AG08396 (cell line): ENCODE measurements around the gene COX4I1.
A peak's percentile ranks its signal among the peaks of the same experiment; 100 is the strongest.

Experiments
- DNase-seq: peaks from one replicate; pipeline ENCODE4 v3.0.0; 2012; ENCODE audit warnings: low spot score, mixed read lengths

The COX4I1 gene

GRCh38 chr16:85767531-85767930 lies 32.0 kb upstream of the COX4I1 start:
- DNase-seq, result peak; percentile 90

DNA sequence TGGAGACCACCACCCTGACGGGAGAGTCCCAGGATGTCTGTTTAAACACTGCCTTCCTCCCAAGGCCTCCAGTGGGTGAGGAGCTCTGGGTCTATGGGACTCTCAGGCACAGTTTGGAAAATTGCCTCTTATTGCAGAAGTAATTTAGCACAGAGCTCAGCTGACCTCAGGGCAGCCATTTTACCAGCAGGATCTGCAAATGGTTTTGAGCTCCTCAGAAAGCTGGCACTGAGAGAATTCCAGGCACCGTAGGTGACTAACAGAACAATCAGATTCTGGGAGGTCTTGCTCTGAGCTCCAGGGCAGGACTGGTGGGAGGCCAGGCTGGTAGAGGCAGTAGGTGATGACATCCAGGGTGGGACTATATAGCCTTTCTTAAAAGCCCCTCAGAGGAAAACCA lies 31.3 kb upstream of the COX4I1 start:
- DNase-seq, result no peak

DNA sequence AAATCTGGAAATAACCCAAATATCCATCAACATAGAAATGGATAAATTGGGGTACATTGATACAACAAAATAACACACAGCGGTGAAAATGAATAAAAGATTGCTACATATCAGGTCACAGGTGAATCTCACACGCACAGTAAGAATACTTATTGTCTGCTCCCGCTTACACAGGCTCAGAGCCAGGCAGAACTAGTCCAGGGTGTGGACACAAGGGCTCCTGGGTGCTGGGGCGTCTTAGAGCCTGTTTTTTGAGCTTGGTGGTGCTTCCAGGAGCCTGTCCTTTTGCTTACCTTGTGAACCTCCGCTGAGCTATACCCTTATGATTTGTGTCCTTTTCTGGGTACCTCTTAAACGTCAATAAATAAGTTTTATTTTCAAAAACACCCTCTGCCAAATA lies 28.8 kb upstream of the COX4I1 start:
- DNase-seq, result no peak

- no peak for DNase-seq
These were observed 26.5 kb upstream of the COX4I1 start for GRCh38 chr16:85773044-85773443.

DNA sequence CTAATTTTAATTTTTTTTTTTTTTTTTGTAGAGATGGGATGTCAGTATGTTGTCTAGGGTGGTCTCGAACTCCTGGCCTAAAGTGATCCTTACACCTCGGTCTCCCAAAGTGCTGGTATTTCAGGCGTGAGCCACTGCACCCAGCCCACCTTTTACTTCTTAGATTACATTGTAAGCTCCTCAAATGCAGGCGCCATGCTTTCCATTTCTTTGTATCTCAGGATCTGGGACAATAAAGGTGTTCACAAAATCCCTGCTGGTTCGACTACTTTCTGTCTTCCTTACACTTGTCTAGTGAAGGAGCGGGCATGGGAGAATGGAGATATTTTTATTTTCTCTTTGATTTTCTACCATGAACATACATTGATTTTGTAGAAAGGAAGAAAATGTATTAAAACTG lies 25.4 kb upstream of the COX4I1 start:
- no peak for DNase-seq

DNA sequence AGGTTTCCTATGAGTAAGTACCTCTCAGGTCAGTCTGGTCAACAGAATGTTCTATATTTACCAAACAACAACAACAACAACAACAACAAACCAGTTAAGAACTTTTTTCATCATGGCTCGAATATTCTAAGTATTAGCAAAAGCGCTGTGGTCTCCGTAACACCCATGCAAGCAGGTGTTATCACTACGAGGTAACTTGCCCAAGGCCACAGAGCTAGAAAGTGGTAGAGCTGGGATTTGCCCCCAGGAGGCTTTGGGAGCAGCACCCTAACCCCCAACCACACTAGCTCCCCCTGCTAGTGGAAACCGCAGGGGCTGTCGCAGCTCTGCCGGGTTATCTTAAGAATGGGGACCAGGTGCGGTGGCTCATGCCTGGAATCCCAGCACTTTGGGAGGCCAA lies 24.7 kb upstream of the COX4I1 start:
- no peak for DNase-seq

- DNase-seq, result no peak
These were observed 21.7 kb upstream of the COX4I1 start for GRCh38 chr16:85777583-85778310.

DNA sequence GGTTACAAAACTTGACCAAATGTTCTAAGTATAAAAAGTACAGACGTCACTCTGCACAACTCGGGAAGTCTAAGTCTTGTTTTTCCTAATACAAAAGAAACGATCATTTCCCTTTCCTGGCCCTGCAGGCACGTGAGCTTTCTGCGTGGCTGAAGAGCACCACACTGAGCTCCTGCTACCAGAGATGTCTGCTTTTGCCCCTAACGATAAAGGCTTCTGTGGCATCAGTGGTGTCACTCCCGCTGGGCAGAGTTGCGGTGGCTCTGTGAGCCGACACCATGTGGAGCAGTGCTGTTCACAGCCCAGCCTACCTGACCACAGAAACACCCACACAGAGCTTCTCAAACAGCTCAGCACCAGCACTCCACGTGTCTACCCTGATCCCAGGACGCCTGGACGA lies 20.6 kb upstream of the COX4I1 start:
- no peak for DNase-seq

DNA sequence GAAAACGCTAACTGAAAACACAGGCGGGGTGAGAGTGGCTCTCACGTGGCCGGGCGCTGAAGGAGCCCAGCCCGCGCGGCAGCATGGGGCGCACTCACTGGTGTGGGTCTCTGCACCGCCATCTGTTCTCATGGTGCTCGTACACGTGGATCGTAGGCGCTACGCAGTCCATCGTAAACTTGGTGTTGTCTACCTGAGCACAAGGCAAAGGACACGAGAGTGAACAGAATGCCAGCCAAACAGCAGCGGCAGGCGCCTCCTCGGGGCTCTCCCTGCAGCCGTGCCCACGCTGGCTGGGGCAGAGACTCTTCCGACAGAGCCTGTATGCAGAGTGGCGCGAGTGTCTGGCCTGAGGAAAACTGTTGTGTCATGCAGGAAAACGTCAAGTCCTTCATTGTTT lies 19.2 kb upstream of the COX4I1 start:
- no peak for DNase-seq

GRCh38 chr16:85781156-85781555 lies 18.3 kb upstream of the COX4I1 start:
- no peak for DNase-seq

GRCh38 chr16:85781695-85782370 lies 17.7 kb upstream of the COX4I1 start:
- peak; percentile 85 for DNase-seq

DNA sequence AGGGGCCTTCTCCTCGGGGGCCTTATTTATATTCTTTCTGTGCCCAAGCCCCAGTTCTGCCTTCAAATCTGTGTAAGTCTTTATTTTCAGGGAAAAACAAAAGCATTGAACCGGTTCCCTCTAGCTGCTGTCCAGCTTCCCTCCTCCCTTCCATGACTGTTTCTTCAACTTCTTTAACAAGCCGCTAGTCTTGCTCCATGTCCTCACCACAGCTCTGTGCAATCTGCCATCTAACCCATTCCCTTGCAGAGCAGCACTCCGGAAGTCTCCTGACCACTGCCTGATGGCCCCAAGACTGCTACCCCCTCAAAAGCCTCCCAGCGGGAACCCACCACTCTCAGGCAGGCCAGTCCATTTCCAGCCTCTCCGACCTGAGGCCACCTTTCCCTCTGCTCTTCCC lies 17.0 kb upstream of the COX4I1 start:
- peak; percentile 29 for DNase-seq

GRCh38 chr16:85783441-85783840 lies 16.1 kb upstream of the COX4I1 start:
- no peak for DNase-seq

- no peak for DNase-seq
These were observed 14.7 kb upstream of the COX4I1 start for GRCh38 chr16:85784813-85785212.

DNA sequence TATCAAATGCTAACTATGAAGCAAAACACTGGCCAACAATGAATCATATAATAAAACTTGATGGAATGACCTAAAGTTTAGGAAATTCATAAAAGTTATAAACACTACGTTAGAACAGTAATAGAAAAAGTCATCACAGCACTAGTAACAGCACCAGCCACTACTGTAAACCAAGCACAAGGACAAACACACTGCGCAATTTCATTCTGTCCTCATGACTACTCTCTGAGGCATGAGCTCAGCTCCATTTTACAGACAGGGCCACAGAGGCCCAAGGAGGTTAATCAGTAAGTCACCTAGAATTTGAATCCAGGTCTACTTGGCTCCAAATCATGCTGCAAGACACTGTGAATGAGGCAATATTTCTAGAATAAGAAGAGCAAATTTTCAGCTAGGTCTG lies 13.6 kb upstream of the COX4I1 start:
- DNase-seq, result peak; percentile 64

- no peak for DNase-seq
These were observed 10.7 kb upstream of the COX4I1 start for GRCh38 chr16:85788819-85789218.

GRCh38 chr16:85789773-85790172 lies 9.7 kb upstream of the COX4I1 start:
- DNase-seq, result no peak

DNA sequence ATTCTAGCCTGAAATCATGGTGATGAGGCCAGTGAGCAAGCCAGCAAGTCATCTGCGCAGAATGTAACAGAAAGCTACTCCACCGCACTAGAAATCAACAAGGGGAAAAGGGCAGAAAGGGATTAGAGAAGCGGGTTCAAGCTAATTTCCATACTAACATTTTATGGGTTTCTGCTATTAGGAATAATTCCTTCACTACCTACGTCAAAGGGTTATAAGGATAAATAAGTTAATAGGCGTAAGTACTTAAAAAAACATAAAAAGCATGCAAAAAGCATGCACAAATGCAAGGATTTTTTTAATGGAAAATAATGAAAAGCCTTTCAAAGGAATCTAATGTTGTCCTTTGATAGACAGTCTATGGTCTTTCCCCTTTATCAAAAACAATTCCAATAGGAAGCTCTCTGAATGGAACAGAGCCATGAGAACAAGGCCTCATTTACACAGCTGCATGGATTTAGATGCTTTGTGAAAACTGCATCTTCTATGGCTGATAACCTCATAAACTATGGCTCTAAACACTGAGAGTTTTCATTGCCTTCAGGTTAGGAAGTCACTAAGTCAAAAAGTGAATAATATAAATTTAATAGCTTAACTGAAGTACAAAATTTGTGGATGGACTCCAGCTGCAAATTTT lies 5.7 kb upstream of the COX4I1 start:
- no peak for DNase-seq

- no peak for DNase-seq
These were observed 4.8 kb upstream of the COX4I1 start for GRCh38 chr16:85794696-85795095.

DNA sequence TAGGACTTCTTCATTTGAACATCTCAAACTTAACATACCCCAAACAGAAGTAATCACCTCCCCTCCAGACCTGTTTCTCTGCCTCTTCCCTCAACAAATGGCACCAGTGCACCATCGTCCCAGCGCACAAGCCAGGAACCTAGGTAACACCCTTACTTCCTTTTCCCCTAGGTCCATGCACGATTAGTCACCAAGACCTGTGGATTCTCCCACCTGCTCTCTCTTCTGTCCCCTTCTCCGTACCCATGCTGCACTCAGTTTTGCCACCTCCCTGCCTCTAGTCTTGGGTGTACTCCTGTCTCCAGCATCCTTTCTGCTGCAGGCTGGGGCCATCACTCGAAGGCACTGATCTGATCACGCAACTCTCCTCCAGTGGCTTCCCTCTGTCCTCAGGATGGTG lies 3.3 kb upstream of the COX4I1 start:
- DNase-seq, result no peak

GRCh38 chr16:85796599-85796998 lies 2.9 kb upstream of the COX4I1 start:
- no peak for DNase-seq

- DNase-seq, result peak; percentile 28
These were observed 1.2 kb upstream of the COX4I1 start for GRCh38 chr16:85798283-85798776.

- peak; percentile 81 for DNase-seq
These were observed 496 bp upstream of the COX4I1 start for GRCh38 chr16:85798901-85799496.
